Measurements from ENCODE around the gene TRIOBP.

The TRIOBP gene

GRCh38 chr22:37804352-37804880 lies 107.6 kb downstream of the TRIOBP start:
- H4K20me1 ChIP-seq (ENCODE audit: insufficient read depth, low read length), result no peaks in the 10 kb centered on the region
- peaks cover 9% of the 10 kb centered on the region; the same call in 1 of the 2 replicates for H3K4me1 ChIP-seq (ENCODE audit: low read length)
- H3K4me2 ChIP-seq (ENCODE audit: low read length), result no peak overlapping the region
- no peak for TF ChIP-seq CTCF (IDR thresholded peaks at IDR 0.05; ENCODE audit: low read depth, low read length)
- TF ChIP-seq EZH2phosphoT487 (IDR thresholded peaks at IDR 0.05; ENCODE audit: low read depth), result no peak
- no peak overlapping the region for H3K27ac ChIP-seq (ENCODE audit: low read length)
- peaks cover 18% of the 10 kb centered on the region for H3K27me3 ChIP-seq (ENCODE audit: low read depth, low read length)
- no peaks in the 10 kb centered on the region for H3K9me3 ChIP-seq (ENCODE audit: insufficient read depth, low read length)
- H3K4me3 ChIP-seq (ENCODE audit: low read length), result no peak overlapping the region
- no peaks in the 10 kb centered on the region for H3K79me2 ChIP-seq (ENCODE audit: low read length)
- H3K9ac ChIP-seq (ENCODE audit: low read length), result no peak overlapping the region
- no peak overlapping the region for H2AFZ ChIP-seq (ENCODE audit: low read depth, low read length)
- no peaks in the 10 kb centered on the region for H3K36me3 ChIP-seq (replicated peaks; ENCODE audit: low read depth, low read length)

- Histone ChIP-seq H3K27ac (ENCODE audit: low read length) (no peak overlapping the region), H3K27me3 (ENCODE audit: low read depth, low read length) (peaks cover 18% of the 10 kb centered on the region), H3K36me3 (replicated peaks; ENCODE audit: low read depth, low read length) (no peaks in the 10 kb centered on the region), H3K9ac (ENCODE audit: low read length) (no peak overlapping the region), H3K79me2 (ENCODE audit: low read length) (no peaks in the 10 kb centered on the region), H3K4me3 (ENCODE audit: low read length) (no peak overlapping the region), H2AFZ (ENCODE audit: low read depth, low read length) (no peak overlapping the region), H3K4me1 (ENCODE audit: low read length) (peaks cover 9% of the 10 kb centered on the region; the same call in 1 of the 2 replicates), H3K9me3 (ENCODE audit: insufficient read depth, low read length) (no peaks in the 10 kb centered on the region), H4K20me1 (ENCODE audit: insufficient read depth, low read length) (no peaks in the 10 kb centered on the region), H3K4me2 (ENCODE audit: low read length) (no peak overlapping the region)
- TF ChIP-seq EZH2phosphoT487 (IDR thresholded peaks at IDR 0.05; ENCODE audit: low read depth) (no peak), CTCF (IDR thresholded peaks at IDR 0.05; ENCODE audit: low read depth, low read length) (no peak)
These were observed 108.3 kb downstream of the TRIOBP start for GRCh38 chr22:37804881-37805809.

- H3K4me1 ChIP-seq (ENCODE audit: low read length), result peaks cover 9% of the 10 kb centered on the region; the same call in 1 of the 2 replicates
- no peaks in the 10 kb centered on the region for H3K9me3 ChIP-seq (ENCODE audit: insufficient read depth, low read length)
- no peak for TF ChIP-seq EZH2phosphoT487 (IDR thresholded peaks at IDR 0.05; ENCODE audit: low read depth)
- TF ChIP-seq CTCF (IDR thresholded peaks at IDR 0.05; ENCODE audit: low read depth, low read length), result no peak
- H3K4me2 ChIP-seq (ENCODE audit: low read length), result no peak overlapping the region
- H3K27me3 ChIP-seq (ENCODE audit: low read depth, low read length), result peaks cover 18% of the 10 kb centered on the region
- no peak overlapping the region for H3K4me3 ChIP-seq (ENCODE audit: low read length)
- H3K27ac ChIP-seq (ENCODE audit: low read length), result no peak overlapping the region
- no peak overlapping the region for H3K9ac ChIP-seq (ENCODE audit: low read length)
- H2AFZ ChIP-seq (ENCODE audit: low read depth, low read length), result no peak overlapping the region
- H4K20me1 ChIP-seq (ENCODE audit: insufficient read depth, low read length), result no peaks in the 10 kb centered on the region
- no peaks in the 10 kb centered on the region for H3K36me3 ChIP-seq (replicated peaks; ENCODE audit: low read depth, low read length)
- no peaks in the 10 kb centered on the region for H3K79me2 ChIP-seq (ENCODE audit: low read length)
These were observed 109.0 kb downstream of the TRIOBP start for GRCh38 chr22:37805810-37806277.
